ENCODE results near the gene MZF1.

DNA sequence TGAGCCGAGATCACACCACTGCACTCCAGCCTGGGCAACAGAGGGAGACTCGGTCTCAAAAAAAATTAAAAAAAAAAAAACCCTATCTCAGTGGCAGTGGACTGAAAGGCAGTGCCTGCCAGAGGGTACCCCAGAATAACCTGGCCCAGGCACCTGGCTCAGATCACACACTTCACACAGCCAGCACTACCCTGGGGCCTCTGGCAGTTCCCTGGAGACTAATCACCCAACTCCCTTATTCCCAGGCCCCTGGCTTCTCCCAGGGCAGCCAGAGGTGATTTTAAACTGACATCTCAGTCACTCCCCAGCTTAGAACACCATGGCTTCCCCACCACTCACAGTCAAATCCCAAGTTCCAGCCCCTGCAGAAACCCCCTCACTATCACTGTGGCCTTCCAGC, 57.9 kb downstream of the MZF1 start:
- TF ChIP-seq CTCF (conservative IDR thresholded peaks at IDR 0.05) = no peak
- TF ChIP-seq EZH2 (IDR thresholded peaks at IDR 0.05; ENCODE audit: low read depth) = no peak
